Lung microvascular endothelial cell (primary cell): ENCODE results near the gene MEF2A. TPM values are rescaled to one million over a fixed set of nuclear protein-coding genes. Genes with fewer than 3 reads are reported as not detected.
"Not testable (repeated sequence)": the region's sequence is repeated elsewhere in the genome, so short reads cannot be mapped to it uniquely, and the experiment has no call there.

Experiments
- DNase-seq, 2 donors: peaks; one replicate each; pipeline versions ENCODE4 v3.0.0 to v3.0.0-alpha.2; 2010; ENCODE audit warnings: low read depth in 2 of 2
- total RNA-seq: library from RNA; depleted of rRNA; stranded (reverse); fragments of >200 nt; gene quantifications from 2 replicates; pipeline ENCODE4 v1.2.1, GENCODE V29; 2014

Gene MEF2A
- total RNA-seq = 13.9 and 16.5 TPM in 2 replicates

DNA sequence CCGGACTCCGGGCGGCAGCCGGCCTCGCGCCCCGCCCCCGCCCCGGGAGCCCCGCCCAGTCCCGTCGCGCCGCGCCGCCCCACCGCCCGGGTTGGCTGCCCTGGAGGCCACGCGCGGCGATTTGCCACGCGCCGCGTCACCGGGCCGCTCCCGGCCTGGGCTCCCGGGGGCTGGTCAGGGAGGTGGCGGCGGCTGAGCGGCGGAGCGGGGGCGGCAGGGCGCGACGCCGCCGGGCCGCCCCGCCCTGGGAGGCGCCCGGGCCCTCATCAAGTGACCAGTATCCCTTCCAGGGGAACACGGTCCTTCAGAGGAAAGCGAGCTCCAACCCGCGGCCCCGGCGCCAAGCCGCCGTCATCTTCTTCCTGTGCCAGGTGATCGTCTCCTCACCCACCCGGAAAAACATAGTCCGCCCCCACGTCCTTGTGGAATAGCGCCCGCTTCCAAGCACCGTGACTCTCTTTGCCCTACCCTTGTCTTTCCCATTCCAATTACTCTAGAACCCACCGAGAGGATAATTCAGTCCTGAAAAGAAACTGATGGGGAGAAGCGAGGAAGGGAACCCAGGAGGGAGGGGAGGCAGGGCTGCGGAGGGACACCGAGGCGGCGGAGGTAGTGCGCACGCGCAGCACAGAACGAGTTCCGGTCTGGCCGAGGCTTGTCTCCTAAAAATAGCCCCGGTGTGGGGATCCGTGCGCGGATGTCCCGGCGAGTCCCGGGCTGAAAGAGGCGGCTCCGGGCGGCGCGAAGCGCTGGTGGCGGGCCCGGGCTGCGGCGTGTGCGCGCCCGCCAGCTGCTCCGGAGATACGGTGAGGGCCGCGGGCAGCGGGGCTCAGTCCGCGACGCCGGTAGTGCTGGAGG is at the start of gene MEF2A:
MEF2A (plus strand) TSS at position 686 of the 858 bp plus-strand sequence. CDS start 67,136 bp downstream, outside the sequence.
- DNase-seq = peak; percentile 95 to 98

DNA sequence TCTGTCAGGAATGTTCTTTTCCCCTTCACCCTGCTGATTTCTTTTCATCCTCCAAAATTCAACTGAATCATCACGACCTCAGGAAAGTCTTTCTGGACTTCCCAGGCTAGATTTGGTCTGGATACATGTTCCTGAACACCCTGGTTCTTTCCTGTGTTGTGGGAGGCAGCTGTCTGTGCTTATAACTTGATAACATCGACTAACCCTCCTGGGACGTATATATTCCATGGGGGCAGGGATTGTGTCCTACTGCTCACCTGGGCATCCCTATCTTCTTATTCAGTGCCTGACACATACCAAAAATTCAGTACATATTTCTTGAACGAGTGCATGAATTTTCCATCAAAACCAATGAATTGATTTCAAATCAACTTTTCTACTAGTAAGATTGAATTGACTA is 47.6 kb upstream of the MEF2A start:
- no peak for DNase-seq

DNA sequence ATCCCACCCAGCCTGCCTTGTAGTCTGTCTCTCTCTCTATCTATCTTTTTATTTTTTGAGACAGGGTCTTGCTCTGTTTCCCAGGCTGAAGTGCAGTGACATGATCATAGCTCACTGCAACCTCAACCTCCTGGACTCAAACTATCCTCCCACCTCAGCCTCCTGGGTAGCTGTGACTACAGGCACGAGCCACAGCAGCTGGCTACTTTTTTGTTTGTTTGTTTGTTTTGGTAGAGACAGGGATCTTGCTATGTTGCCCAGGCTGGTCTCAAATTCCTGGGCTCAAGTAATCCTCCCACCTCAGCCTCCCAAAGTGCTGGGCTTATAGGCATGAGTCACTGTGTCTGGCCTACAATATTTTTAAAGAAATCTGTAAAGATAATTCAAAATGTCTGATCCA is 46.4 kb upstream of the MEF2A start:
- DNase-seq = not testable (repeated sequence)

DNA sequence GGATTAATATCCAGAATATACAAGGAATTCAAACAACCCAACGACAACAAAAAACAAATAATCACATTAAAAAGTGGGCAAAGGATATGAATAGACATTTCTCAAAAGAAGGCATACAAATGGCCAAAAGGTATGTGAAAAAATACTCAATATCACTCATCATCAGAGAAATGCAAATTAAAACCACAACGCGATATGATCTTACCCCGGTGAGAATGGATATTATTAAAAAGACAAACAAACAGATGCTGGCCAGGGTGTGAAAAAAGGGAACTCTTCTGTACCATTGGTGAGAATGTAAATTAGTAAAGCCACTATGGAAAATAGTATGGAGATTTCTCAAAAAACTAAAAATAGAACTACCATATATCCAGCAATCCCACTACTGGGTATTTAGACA is 43.5 kb upstream of the MEF2A start:
- DNase-seq = no peak

DNA sequence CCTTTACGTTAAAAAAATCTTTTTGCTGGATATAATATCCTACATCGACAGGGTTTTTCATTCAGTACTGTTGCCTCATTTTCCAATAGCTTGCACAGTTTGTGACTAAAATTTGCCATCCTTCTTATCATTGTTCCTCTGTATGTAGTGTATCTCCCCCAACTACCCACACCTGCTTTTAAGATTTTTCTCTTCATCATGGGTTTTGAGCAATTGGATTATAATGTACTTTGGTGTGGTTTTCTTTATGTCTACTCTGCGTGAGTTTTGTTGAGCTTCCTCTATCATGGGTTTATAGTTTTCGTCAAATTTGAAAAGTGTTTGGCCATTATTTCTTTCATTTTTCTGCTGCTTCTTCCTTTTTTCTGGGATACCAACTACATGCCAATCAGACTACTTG is 39.6 kb upstream of the MEF2A start:
- no peak for DNase-seq

DNA sequence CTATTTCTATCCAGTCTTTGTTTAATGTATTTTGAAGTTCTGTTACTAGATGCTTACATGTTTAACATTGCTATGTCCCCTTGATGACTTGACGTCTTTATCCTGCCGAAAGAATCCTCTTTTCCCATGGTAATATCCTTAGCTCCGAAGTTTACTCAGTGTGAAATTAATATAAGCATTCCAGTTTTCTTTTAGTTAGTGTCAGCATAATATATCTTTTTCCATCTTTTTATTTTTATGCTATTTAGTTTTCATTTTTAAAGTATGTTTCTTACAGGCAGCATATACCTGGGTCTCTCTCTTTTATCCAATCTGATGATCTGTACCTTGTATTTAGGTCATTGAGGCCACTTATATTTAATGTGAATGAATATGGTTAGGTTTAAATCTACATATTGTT is 39.1 kb upstream of the MEF2A start:
- no peak for DNase-seq

DNA sequence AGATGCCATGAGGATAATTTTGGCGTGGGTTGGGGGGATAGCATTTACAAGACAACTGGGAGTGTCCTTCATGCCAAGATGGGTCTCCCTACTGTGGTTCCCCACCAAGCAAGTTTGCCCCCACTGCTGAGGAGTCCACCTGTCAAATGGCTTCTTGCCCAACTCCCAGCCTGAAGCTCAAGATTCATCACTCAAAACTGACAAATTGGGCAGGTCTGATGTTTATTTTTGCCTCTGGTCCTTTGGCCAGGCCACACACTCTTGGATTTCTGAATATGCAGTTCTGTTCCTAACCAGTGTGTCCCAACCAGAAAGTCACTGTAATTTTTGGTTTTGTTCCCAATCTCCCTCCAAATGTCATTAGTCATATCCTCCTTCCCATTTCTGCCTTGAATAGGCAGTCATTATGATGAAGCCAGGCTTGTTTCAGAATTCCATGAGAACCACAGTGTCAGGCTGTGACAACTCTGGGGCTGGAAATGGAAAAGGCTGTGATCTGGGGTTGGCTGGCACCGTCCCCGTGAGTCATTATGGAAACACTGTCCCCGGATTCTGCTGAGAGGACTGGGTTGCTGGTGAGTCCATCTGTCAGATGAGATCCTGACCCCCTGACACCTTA is 29.3 kb upstream of the MEF2A start:
- peak; percentile 75 to 99 for DNase-seq

DNA sequence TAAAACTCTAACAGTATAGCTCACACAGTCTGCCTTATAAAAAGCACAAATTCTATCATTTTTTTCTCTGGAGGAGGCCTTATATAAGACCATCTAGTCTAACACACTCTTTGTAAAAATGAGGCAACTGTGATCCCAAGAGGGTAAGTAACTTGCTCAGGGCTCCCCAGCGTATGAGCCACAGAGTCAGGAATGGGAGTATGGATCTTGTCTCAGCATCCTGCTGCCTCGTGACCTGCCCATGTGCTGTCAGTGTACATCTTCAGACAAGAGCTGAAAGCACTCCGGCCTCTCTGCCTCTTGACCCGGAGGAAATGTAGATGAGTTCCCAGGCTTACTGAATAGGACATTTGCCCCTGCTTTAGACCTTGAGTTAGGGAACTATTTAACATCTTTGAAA is 28.4 kb upstream of the MEF2A start:
- DNase-seq = peak in 1 of 2 donors; percentile 28

DNA sequence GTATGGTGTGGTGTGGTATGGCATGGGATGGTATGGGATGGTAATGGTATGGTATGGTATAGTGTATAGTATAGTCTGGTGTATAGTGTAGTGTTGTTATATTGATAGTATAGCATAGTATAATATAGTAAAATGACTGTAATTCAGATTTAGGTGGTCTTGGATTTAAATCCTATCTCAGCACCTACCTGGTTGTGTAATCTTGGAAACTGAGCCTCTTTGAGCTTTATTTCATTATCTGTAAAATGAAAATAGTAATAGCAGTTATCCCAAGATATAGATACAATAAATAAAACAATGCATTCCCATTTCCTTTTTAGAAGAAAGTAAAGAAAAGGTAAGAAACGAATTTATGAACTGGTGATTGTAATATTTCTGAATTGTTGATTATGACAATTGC is 27.5 kb upstream of the MEF2A start:
- DNase-seq = no peak

DNA sequence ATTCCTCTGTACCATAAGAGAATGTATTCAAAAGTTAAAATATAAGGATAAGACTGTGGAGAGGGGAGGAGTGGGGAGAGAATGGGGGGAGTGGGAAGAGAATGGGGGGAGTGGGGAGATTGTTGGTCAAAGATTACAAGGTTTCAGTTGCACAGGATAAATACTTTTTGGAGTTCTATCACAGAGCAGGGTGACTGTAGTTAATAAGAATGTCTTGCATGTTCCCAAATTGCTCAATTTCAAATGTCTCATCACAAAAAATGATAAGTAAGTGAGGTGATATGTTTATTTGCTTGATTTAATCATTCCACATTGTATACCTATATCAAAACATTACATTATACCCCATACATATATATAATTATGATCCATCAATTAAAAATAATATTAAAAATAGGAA is 23.0 kb upstream of the MEF2A start:
- DNase-seq = no peak

DNA sequence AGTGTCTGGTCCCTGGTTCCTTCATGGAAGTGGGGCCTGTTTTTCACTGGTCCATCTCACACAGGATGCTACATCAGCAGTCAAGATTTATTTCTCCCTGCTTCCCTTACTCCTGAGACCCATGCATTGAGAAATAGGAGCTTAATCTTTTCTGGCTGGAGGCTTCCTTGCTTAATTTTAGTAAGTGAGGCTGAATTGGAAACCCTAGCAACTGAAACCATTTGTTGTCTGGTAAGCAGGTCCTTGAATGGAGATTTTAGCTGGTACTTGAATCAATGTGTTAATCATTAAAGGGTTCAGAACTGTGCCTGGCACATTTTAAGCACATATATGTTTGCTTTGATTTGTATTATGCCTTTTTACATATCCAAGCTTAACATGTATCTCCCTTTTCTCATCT is 20.2 kb upstream of the MEF2A start:
- no peak for DNase-seq

DNA sequence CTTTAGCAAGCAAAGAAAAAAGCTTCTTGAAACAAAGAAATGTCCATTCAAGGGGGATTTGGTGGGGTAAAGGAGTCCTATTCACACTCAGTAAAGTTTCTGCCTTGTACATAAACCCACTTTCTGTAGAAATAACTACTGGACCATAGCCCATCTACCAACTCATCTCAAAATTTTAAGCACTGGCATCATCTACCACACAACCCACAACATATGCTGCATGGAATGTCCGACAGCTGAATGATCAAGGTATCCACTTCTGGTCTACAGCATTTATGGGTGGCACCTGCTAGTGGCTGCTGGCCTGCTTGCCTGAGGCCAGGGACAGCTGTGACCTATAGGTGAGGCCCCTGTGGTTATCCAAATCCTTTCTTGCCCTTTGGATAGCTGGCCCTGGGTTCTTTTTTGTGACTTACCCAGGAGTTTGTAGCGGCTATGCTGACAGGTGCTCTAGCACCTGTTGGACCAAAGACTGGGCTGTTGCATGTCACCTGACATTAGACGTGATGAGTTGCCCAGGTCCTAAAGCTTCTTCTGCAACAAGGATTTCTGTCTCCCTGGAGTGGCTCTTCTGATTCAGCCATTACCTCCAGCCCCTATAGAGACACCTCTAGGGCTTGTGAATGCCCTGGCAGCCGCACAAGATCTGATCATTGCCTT is 19.2 kb upstream of the MEF2A start:
- no peak for DNase-seq

DNA sequence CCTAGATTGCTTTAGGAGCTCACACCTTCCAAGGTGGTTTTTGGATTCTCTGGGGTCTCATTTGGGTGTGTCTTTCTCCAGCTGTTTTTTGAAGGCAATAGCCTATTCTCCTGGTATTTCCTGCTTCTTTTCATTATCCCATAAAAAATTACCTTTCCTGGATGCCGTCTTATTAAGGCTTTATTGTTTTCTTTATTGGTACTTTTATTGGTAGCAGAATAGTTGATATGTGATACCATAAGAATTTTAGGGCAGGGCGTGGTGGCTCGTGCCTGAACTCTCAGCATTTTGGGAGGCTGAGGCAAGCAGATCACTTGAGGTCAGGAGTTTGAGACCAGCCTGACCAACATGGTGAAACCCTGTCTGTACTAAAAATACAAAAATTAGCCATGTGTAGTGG is 18.3 kb upstream of the MEF2A start:
- DNase-seq = no peak

DNA sequence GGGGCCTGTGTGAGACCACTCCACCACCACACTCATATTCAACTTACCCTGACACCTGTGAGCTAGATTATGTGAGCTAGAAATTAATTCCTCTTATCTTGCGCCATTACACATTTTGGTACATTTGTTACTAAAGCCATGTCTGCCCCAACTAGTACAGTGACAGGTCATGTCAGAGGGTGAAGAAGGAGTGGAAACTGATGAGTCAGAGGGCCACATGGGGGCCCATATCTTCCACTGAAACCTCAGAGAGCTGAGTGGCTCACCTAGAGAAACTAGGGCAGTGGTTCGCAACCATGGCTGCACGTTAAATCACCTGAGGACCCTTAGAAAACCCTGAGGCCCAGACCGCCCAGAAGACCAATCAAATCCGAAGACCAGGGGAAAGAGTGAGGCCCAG is 15.7 kb upstream of the MEF2A start:
- no peak for DNase-seq

DNA sequence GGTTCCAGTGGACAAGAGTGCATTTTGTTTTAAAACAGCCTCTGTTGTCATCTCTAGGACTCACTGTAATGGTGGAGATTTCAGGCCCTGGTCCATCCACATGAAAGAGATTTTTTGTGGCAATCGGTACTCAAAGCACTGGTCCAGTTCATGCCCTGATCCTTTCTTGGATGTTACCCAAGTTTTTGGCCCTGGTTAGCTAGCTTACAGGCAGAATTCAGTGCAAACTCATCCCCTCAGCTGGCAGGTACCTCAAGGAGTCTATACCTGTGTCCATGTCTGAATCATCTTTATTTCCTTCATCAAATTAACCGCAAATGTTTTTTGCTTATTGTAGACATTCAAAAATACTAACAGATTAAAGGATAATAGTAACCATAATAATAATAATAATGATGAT is 13.7 kb upstream of the MEF2A start:
- no peak for DNase-seq

DNA sequence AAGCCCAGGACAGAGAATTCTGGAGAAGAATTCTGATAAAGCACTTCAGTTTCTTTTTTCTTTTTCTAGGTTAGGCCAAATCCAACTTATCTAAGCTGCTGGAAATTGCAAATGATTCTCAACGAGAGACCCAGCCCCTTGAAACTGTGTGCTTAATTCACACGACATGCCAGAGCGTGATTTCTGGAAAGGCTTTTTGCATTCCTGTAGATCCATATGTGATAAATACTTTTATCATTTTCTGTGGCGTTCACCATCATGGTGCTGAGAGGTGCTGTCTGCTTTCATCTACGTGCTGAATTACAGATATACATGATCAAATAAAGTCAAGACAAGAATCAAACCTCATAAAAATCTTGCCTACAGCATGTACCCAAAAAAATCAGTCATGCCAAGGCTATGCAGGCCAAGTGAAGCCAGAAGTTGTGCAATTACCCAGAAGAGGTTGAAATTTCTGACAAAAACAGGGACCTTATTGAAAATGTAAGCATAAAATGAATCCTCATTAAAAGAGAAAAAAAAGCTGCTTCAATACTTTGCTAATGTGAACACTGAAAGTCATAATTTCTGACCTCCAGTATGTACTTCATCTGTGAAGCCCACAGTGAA is 10.8 kb upstream of the MEF2A start:
- no peak for DNase-seq

DNA sequence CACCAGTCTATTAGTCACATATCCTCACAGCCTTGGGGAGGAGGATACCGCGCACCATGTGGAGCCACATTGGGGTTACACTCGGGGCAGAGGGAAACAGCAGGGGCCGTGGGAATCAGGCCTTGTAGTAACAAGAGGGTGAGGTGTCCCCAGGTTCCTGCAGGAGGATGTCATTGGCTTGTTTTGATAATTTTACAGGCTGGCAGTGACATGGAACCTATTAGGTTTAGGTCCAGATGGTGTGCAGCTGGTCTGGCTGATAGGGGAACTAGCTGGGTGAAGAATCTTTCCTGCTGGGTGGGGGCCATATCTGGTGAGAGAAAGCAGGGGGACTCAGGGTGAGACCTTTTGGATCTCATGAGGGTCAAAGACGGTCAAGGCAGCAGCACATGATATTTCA is 9.8 kb upstream of the MEF2A start:
- no peak for DNase-seq

DNA sequence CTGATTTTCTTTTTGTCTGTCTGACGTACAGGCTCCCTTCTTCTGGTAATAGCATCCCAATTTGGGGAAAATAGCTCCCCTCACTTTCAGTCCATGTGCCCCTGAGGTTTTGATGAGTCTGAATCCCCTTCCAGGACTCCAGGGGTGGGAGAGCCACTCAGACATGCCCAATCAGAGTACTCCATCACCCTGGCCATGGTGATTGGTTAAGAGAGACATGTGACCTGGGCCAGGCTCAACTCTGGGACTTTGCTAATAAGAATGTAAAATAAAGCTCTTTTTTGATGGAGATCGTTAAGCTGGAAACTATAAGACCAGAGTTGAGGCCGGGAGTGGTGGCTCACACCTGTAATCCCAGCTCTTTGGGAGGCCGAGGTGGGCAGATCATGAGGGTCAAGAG is 9.2 kb upstream of the MEF2A start:
- no peak for DNase-seq

DNA sequence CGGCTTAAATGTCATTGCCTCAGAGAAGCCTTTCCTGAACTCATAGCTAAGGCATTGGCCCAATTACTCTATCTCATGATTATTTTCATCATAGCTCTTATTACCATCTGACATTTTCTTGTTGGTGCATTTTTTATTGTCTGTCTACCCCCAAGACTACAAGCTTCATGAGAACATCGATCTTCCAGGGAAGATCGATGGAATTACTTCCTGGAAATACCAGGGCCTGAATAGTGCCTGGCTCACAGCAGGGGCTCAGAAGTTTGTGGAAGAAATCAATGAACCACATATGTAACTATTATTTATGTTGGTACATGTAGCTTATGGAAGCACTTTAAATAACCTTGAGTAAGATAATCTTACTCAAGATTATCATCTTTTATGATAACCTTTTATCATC is 7.7 kb upstream of the MEF2A start:
- DNase-seq = no peak

DNA sequence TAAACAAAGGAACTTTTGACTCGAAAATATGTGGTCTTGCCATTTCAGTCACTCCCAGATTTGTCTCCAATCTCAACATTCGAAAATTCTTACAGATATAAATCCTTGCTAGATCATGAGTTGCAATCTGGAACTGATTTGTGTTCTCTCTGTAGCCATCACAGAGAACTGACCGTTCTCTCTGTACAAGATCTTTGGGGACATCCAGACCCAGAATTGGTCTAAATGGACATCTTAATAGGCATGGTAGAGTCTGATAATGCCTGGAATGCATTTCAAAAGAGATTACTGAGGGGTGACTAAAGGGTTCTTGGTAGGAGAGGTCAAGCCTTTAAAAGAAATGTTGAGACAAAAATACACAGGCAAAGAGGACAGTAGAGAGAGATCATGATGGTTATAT is 7.2 kb upstream of the MEF2A start:
- DNase-seq = no peak

DNA sequence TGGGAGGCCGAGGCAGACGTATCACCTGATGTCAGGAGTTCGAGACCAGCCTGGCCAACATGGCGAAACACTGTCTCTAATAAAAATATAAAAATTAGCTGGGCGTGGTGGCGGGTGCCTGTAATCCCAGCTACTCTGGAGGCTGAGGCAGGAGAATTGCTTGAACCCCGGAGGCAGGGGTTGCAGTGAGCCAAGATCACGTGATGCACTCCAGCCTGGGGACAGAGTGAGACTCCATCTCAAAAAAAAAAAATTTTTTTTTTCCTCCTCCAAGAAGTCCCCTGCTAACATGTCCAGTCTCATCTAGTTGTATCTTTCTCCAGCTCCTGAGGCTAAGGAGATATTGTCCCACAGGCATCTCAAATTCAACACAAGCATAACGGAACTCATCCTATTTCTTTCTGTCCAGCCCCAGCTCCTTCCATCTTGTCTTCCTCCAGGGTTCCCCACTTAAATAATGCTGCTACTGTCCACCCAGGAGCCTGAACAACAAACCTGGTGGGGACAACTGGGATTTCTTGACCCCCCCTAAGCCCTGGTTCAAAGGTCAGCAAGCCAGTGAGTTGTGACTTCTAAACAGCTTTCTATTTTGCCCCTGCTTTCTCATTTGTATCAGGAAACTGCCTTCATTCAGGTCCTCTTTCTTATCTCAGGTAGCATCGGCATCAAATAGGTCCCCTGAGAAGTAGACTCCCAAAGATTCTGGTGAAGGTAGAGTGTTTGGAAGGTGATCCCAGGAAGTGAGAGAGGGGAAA is 4.1 kb upstream of the MEF2A start:
- DNase-seq = no peak

DNA sequence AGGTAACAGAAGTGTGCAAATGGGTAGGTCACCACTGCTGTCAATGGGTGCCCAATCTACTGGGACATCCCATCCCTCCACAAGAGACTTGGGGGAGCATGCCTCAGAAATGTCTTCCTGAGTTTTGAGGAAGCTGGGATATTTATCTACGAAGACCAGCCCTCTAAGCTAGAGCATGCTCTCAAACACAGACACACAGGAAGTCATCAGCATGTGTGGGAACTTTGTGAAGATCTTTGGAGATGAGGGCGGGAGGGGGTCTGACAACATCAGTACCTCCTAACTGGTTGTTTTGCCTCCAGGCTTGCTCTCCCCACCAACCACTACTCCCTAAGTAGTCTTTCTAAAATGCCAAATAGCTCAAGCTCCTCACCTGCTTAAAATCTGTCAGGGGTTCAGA is 3.5 kb upstream of the MEF2A start:
- DNase-seq = no peak
